PC-3 (cell line): Measurements from ENCODE around the gene SH3PXD2B. TPM values are rescaled to one million over a fixed set of nuclear protein-coding genes. Genes with fewer than 3 reads are reported as not detected.

Experiments
- ATAC-seq: fragments of 200-7000 bp; cut with Tn5 transposase; 2 replicates; pipeline ENCODE4 v1.9.1; 2020; ENCODE audit warnings: mild to moderate bottlenecking, moderate library complexity
- BruUV-seq: library from RNA; stranded (reverse); fragments of 400-500 nt; replicated peaks from 2 replicates; lab custom pipeline; 2021; lab: Mats Ljungman, UMichigan
- CTCF ChIA-PET: fragments of 300-600 bp; sonication (Branson Sonifier 250); formaldehyde crosslinking; loops from one replicate; lab custom pipeline; 2022; ENCODE audit warnings: antibody characterized with exemption; lab: Charles Lee
- POLR2A ChIA-PET: fragments of 300-600 bp; sonication (Branson Sonifier 250); formaldehyde crosslinking; loops from one replicate; lab custom pipeline; 2022; ENCODE audit warnings: antibody characterized with exemption; ENCODE audit not compliant: unreplicated experiment; lab: Charles Lee
- DNase-seq: peaks from one replicate; pipeline ENCODE4 v3.0.0-alpha.2; 2015
- H2AFZ ChIP-seq: fragments of 300-600 bp; sonication (generic); 2 replicates; pipeline ENCODE4 v1.6.0; 2016; ENCODE audit warnings: antibody characterized with exemption, low read length
- H3F3A ChIP-seq: fragments of 300-600 bp; sonication (generic); one replicate; pipeline ENCODE4 v1.6.0; 2017; ENCODE audit warnings: antibody characterized with exemption, low read length, control low read depth, mild to moderate bottlenecking; ENCODE audit not compliant: unreplicated experiment
- H3K27ac ChIP-seq: fragments of 300-600 bp; sonication (generic); 2 replicates; pipeline ENCODE4 v1.5.1; 2016; ENCODE audit warnings: mild to moderate bottlenecking, low read length
- H3K27me3 ChIP-seq: fragments of 300-600 bp; sonication (generic); 2 replicates; pipeline ENCODE4 v1.6.1; 2016; ENCODE audit warnings: low read length, mixed read lengths
- H3K36me3 ChIP-seq: fragments of 300-600 bp; sonication (generic); 2 replicates; pipeline ENCODE4 v1.6.1; 2016; ENCODE audit warnings: low read depth, mixed run types, low read length, mixed read lengths
- H3K4me1 ChIP-seq: fragments of 300-600 bp; sonication (generic); 2 replicates; pipeline ENCODE4 v1.5.1; 2016; ENCODE audit warnings: low read length; ENCODE audit not compliant: insufficient read depth
- H3K4me2 ChIP-seq: fragments of 300-600 bp; sonication (generic); 2 replicates; pipeline ENCODE4 v1.6.0; 2016; ENCODE audit warnings: low read length
- H3K4me3 ChIP-seq: fragments of 300-600 bp; sonication (generic); 2 replicates; pipeline ENCODE4 v1.5.1; 2016; ENCODE audit warnings: mild to moderate bottlenecking, low read length, mixed read lengths
- H3K79me2 ChIP-seq: fragments of 300-600 bp; sonication (generic); 2 replicates; pipeline ENCODE4 v1.6.1; 2017; ENCODE audit warnings: low read length, mixed read lengths
- H3K9ac ChIP-seq: fragments of 300-600 bp; sonication (generic); 2 replicates; pipeline ENCODE4 v1.6.0; 2016; ENCODE audit warnings: mild to moderate bottlenecking, low read length
- H3K9me2 ChIP-seq: fragments of 300-600 bp; sonication (generic); replicated peaks from 2 replicates; pipeline ENCODE4 v1.6.1; 2016; ENCODE audit warnings: mixed run types, low read length, mixed read lengths
- H3K9me3 ChIP-seq: fragments of 300-600 bp; sonication (generic); 2 replicates; pipeline ENCODE4 v1.6.1; 2016; ENCODE audit warnings: low read length, mixed read lengths
- H4K20me1 ChIP-seq: fragments of 300-600 bp; sonication (generic); 2 replicates; pipeline ENCODE4 v1.6.1; 2016; ENCODE audit warnings: low read length, mixed read lengths
- CTCF ChIP-seq: fragments of 300-600 bp; sonication (generic); conservative IDR thresholded peaks from 2 replicates; pipeline ENCODE4 v1.5.1; 2017; ENCODE audit warnings: antibody characterized with exemption, low read depth, mild to moderate bottlenecking, low read length
- EZH2 ChIP-seq: fragments of 300-600 bp; sonication (generic); IDR thresholded peaks from one replicate; pipeline ENCODE4 v1.6.1; 2017; ENCODE audit warnings: antibody characterized with exemption, mild to moderate bottlenecking, low read length; ENCODE audit not compliant: unreplicated experiment
- EZH2phosphoT487 ChIP-seq: fragments of 300-600 bp; sonication (generic); IDR thresholded peaks from 2 replicates; pipeline ENCODE4 v1.6.1; 2018; ENCODE audit warnings: mild to moderate bottlenecking, antibody characterized with exemption, low read length, borderline replicate concordance
- intact Hi-C: fragments of 100-400 bp; cut with micrococcal nuclease; formaldehyde crosslinking; loops from 2 replicates; pipeline ENCODE4 v1.9.0; 2023
- total RNA-seq: library from RNA; depleted of rRNA; stranded (reverse); fragments of >200 nt; gene quantifications from 2 replicates; pipeline ENCODE4 v1.2.3, GENCODE V29; 2014

SH3PXD2B gene
- total RNA-seq, 1 experiment from 2014 or later = 9.8 TPM

GRCh38 chr5:172285226-172286143, 168.8 kb downstream of the SH3PXD2B start:
- peaks cover 29% of the 10 kb centered on the region for H3K79me2 ChIP-seq
- H3K36me3 ChIP-seq = no peaks in the 10 kb centered on the region
- H4K20me1 ChIP-seq = peaks cover 15% of the 10 kb centered on the region; the same call in 1 of the 2 replicates
- no TSS peak for BruUV-seq
- H2AFZ ChIP-seq = no peak overlapping the region
- no peaks in the 10 kb centered on the region for H3K9me2 ChIP-seq
- ATAC-seq (no peak), DNase-seq (no peak)
- H3K4me2 ChIP-seq = peak overlapping the region; percentile 94; the same call in 1 of the 2 replicates
- no peaks in the 10 kb centered on the region for H3K27me3 ChIP-seq
- no peak overlapping the region for H3K27ac ChIP-seq
- TF ChIP-seq EZH2 (no peak), CTCF (no peak), EZH2phosphoT487 (no peak)
- ChIA-PET CTCF (no interaction called here), POLR2A (no interaction called here)
- no peak overlapping the region for H3K9ac ChIP-seq
- peaks cover 6% of the 10 kb centered on the region for H3F3A ChIP-seq
- intact Hi-C loops = loop anchor here (2.0 to 10.0 kb wide), 2 partner anchors 169 to 179 kb away; partner anchors contain the start of gene SH3PXD2B
- H3K4me3 ChIP-seq = no peak overlapping the region
- no peaks in the 10 kb centered on the region for H3K9me3 ChIP-seq
- H3K4me1 ChIP-seq = peaks cover 21% of the 10 kb centered on the region

- H3K79me2 ChIP-seq = peaks cover 38% of the 10 kb centered on the region
- H3K9me2 ChIP-seq = no peaks in the 10 kb centered on the region
- H3K9me3 ChIP-seq = no peaks in the 10 kb centered on the region
- no peak for TF ChIP-seq EZH2phosphoT487
- TF ChIP-seq EZH2 = no peak
- no peak for TF ChIP-seq CTCF
- ATAC-seq = no peak
- ChIA-PET POLR2A (no interaction called here), CTCF (no interaction called here)
- peak; percentile 44 for DNase-seq
- H3K27me3 ChIP-seq = no peaks in the 10 kb centered on the region
- intact Hi-C loops = loop anchor here (2.0 to 10.0 kb wide), 4 partner anchors 47 to 178 kb away; partner anchors contain the start of gene SH3PXD2B
- H4K20me1 ChIP-seq = peaks cover 18% of the 10 kb centered on the region; the same call in 1 of the 2 replicates
- no peak overlapping the region for H3K27ac ChIP-seq
- H3K4me1 ChIP-seq = peaks cover 21% of the 10 kb centered on the region
- peak overlapping the region; percentile 63 for H3K9ac ChIP-seq
- peaks cover 6% of the 10 kb centered on the region for H3F3A ChIP-seq
- H2AFZ ChIP-seq = peak overlapping the region; percentile 89
- peak overlapping the region; percentile 80 for H3K4me3 ChIP-seq
- BruUV-seq = no TSS peak
- H3K36me3 ChIP-seq = no peaks in the 10 kb centered on the region
- H3K4me2 ChIP-seq = peak overlapping the region; percentile 94
Observed at GRCh38 chr5:172284611-172284980, 169.7 kb downstream of the SH3PXD2B start.
